GM12892 (cell line): ENCODE measurements around the gene VAPA.

Source experiments
- POLR2A ChIP-seq: IDR thresholded peaks from 2 replicates; pipeline ENCODE4 v1.6.1; 2011; ENCODE audit warnings: low read depth, low read length, control low read depth
- TAF1 ChIP-seq: IDR thresholded peaks from 2 replicates; pipeline ENCODE4 v1.6.1; 2011; ENCODE audit warnings: low read depth, mild to moderate bottlenecking, control low read depth, low read length, borderline replicate concordance

DNA sequence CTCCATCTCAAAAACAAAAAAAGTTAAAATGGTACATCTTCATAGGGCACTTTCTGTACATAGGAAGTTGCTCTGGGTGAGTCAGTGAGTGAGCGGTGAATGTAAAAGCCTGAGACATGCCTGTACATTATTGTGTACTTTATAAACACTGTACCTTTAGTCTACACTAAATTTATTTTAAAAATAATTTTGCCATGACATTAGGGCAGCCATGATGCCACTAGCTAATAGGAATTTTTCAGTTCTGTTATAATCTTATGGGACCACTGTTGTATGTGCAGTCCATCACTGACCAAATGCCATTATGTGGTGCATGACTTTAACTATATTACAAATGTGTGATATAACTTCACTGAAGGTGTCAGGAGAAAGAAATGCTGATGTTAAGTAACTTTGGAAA is 39.1 kb upstream of the VAPA start:
- TF ChIP-seq POLR2A (no peak), TAF1 (no peak)
